CD4-positive, alpha-beta T cell (primary cell): ENCODE measurements around the gene AP1M2. TPM values are rescaled to one million over a fixed set of nuclear protein-coding genes. Genes with fewer than 3 reads are reported as not detected.

Source experiments
- ATAC-seq: fragments of 200-7000 bp; cut with Tn5 transposase; one replicate; pipeline ENCODE4 v1.10.0; 2022; ENCODE audit warnings: mild to moderate bottlenecking; ENCODE audit not compliant: poor library complexity
- CTCF ChIA-PET: fragments of 350-600 bp; sonication (Branson Sonifier 250); formaldehyde crosslinking; loops from one replicate; lab custom pipeline; 2021; ENCODE audit warnings: antibody characterized with exemption, inconsistent platforms; lab: Charles Lee
- POLR2A ChIA-PET: fragments of 350-600 bp; sonication (Branson Sonifier 250); formaldehyde crosslinking; loops from one replicate; lab custom pipeline; 2021; ENCODE audit warnings: antibody characterized with exemption, inconsistent platforms; lab: Charles Lee
- DNase-seq, 14 experiments: peaks; one replicate each; pipeline ENCODE4 v3.0.0-alpha.2; 2013 to 2020; ENCODE audit warnings: mixed read lengths in 2 of 14
- H3K27ac ChIP-seq, 2 donors: one replicate each; pipeline versions ENCODE4 v1.5.1 to v1.7.0; 2013; ENCODE audit warnings: low read length in 2 of 2, low read depth in 1 of 2, mild to moderate bottlenecking in 1 of 2
- H3K27me3 ChIP-seq, 2 experiments: 1 replicate in 1 of 2; 2 replicates in 1 of 2; pipeline versions ENCODE4 v1.6.1 to v1.7.0; 2013; ENCODE audit warnings: low read length in 2 of 2, control low read depth in 1 of 2, mild to moderate bottlenecking in 1 of 2, moderate library complexity in 1 of 2; ENCODE audit not compliant: insufficient read depth in 2 of 2, control insufficient read depth in 1 of 2
- H3K36me3 ChIP-seq: one replicate; pipeline ENCODE4 v1.6.1; 2013; ENCODE audit warnings: low read length, control low read depth; ENCODE audit not compliant: insufficient read depth
- H3K4me1 ChIP-seq: one replicate; pipeline ENCODE4 v1.6.1; 2013; ENCODE audit warnings: low read length, control low read depth; ENCODE audit not compliant: insufficient read depth
- H3K4me3 ChIP-seq: one replicate; pipeline ENCODE4 v1.5.1; 2013; ENCODE audit warnings: mild to moderate bottlenecking, low read length, moderate library complexity
- H3K9me3 ChIP-seq, 2 experiments: 1 replicate in 1 of 2; 2 replicates in 1 of 2; pipeline versions ENCODE4 v1.6.1 to v1.7.0; 2013; ENCODE audit warnings: low read length in 2 of 2, mild to moderate bottlenecking in 2 of 2, control low read depth in 1 of 2, moderate library complexity in 1 of 2; ENCODE audit not compliant: control insufficient read depth in 1 of 2, insufficient read depth in 1 of 2
- H3K27ac Mint-ChIP-seq: one replicate; pipeline ENCODE4 v1.8.0; 2020; ENCODE audit warnings: mixed read lengths
- H3K27me3 Mint-ChIP-seq: one replicate; pipeline ENCODE4 v1.8.0; 2021; ENCODE audit warnings: mixed read lengths
- H3K36me3 Mint-ChIP-seq: one replicate; pipeline ENCODE4 v1.8.0; 2021; ENCODE audit warnings: low read depth, mixed read lengths
- H3K4me1 Mint-ChIP-seq: one replicate; pipeline ENCODE4 v1.8.0; 2021; ENCODE audit warnings: low read depth, mixed read lengths
- H3K4me3 Mint-ChIP-seq: one replicate; pipeline ENCODE4 v1.8.0; 2020; ENCODE audit warnings: mild to moderate bottlenecking, mixed read lengths
- H3K9me3 Mint-ChIP-seq: one replicate; pipeline ENCODE4 v1.8.0; 2020; ENCODE audit warnings: mixed read lengths
- intact Hi-C, 2 experiments: fragments of 100-400 bp; cut with DNase I in 1 of 2; cut with micrococcal nuclease in 1 of 2; formaldehyde crosslinking; loops; one replicate each; pipeline versions ENCODE4 v1.15.1 to v1.9.0; 2023 to 2025; cut with DNase I, micrococcal nuclease
- total RNA-seq, 174 experiments: library from RNA in 2 of 174; stranded (reverse) in 2 of 174; gene quantifications; one replicate each; pipeline ENCODE4 v1.2.3 and lab custom pipeline; 2021 to 2026
- TF ChIP-seq, protein P1 (sequence below): fragments of 200-600 bp; IDR thresholded peaks from one replicate; pipeline ENCODE4 v1.8.0; 2022; ENCODE audit warnings: antibody characterized with exemption, mild to moderate bottlenecking

AP1M2 gene
- total RNA-seq, 2 experiments from 2014 or later = 0.77 TPM; not detected in 1

GRCh38 chr19:10586396-10586795 lies 716 bp downstream of the AP1M2 start:
- no peak overlapping the region for H3K4me3 Mint-ChIP-seq
- TF ChIP-seq, protein P1, sequence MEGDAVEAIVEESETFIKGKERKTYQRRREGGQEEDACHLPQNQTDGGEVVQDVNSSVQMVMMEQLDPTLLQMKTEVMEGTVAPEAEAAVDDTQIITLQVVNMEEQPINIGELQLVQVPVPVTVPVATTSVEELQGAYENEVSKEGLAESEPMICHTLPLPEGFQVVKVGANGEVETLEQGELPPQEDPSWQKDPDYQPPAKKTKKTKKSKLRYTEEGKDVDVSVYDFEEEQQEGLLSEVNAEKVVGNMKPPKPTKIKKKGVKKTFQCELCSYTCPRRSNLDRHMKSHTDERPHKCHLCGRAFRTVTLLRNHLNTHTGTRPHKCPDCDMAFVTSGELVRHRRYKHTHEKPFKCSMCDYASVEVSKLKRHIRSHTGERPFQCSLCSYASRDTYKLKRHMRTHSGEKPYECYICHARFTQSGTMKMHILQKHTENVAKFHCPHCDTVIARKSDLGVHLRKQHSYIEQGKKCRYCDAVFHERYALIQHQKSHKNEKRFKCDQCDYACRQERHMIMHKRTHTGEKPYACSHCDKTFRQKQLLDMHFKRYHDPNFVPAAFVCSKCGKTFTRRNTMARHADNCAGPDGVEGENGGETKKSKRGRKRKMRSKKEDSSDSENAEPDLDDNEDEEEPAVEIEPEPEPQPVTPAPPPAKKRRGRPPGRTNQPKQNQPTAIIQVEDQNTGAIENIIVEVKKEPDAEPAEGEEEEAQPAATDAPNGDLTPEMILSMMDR = no peak
- Histone ChIP-seq H3K9me3 (no peaks in the 10 kb centered on the region), H3K27ac (no peak overlapping the region), H3K4me3 (no peak overlapping the region), H3K4me1 (peaks cover 11% of the 10 kb centered on the region), H3K36me3 (no peaks in the 10 kb centered on the region), H3K27me3 (no peaks in the 10 kb centered on the region)
- intact Hi-C loops = no loop called here
- no peaks in the 10 kb centered on the region for H3K36me3 Mint-ChIP-seq
- CTCF ChIA-PET = interaction anchor here (1.3 kb wide), 1 partner anchor 59 kb away, joined by 5 read pairs; no protein-coding TSS in a partner anchor
- H3K27ac Mint-ChIP-seq = no peak overlapping the region
- no peak for DNase-seq
- ATAC-seq = no peak
- no peaks in the 10 kb centered on the region for H3K9me3 Mint-ChIP-seq
- POLR2A ChIA-PET = interaction anchor here (0.6 to 2.9 kb wide), 4 partner anchors 17 to 133 kb away, joined by 3 to 27 read pairs (median 10); no protein-coding TSS in a partner anchor
- no peaks in the 10 kb centered on the region for H3K27me3 Mint-ChIP-seq
- peaks cover 25% of the 10 kb centered on the region for H3K4me1 Mint-ChIP-seq

GRCh38 chr19:10583036-10583776 lies 3.9 kb downstream of the AP1M2 start:
- H3K27me3 Mint-ChIP-seq = no peaks in the 10 kb centered on the region
- Histone ChIP-seq H3K27me3 (no peaks in the 10 kb centered on the region), H3K27ac (no peak overlapping the region), H3K4me1 (peaks cover 18% of the 10 kb centered on the region), H3K9me3 (no peaks in the 10 kb centered on the region), H3K4me3 (no peak overlapping the region), H3K36me3 (no peaks in the 10 kb centered on the region)
- no peak overlapping the region for H3K4me3 Mint-ChIP-seq
- H3K4me1 Mint-ChIP-seq = peaks cover 32% of the 10 kb centered on the region
- H3K9me3 Mint-ChIP-seq = no peaks in the 10 kb centered on the region
- H3K27ac Mint-ChIP-seq = peak overlapping the region; percentile 36
- intact Hi-C loops = no loop called here
- TF ChIP-seq, protein P1 = no peak
- no peak for DNase-seq
- no peaks in the 10 kb centered on the region for H3K36me3 Mint-ChIP-seq
- ChIA-PET POLR2A (interaction anchor here (0.6 to 3.0 kb wide), 3 partner anchors 61 to 70 kb away, joined by 3 to 36 read pairs (median 4); no protein-coding TSS in a partner anchor), CTCF (interaction anchor here (2.9 to 4.1 kb wide), 2 partner anchors 20 to 63 kb away, joined by 24 to 132 read pairs; no protein-coding TSS in a partner anchor)
- no peak for ATAC-seq

GRCh38 chr19:10582091-10582490 lies 5.0 kb downstream of the AP1M2 start:
- no peak overlapping the region for H3K27ac ChIP-seq
- Mint-ChIP-seq H3K4me3 (no peak overlapping the region), H3K27me3 (no peaks in the 10 kb centered on the region)

More at GRCh38 chr19:10582091-10582490, 5.0 kb downstream of the AP1M2 start:
- ChIA-PET CTCF (interaction anchor here (1.1 to 4.1 kb wide), 8 partner anchors 9 to 119 kb away, joined by 3 to 132 read pairs (median 10); partner anchors contain the start of gene QTRT1), POLR2A (interaction anchor here (0.9 to 3.0 kb wide), 5 partner anchors 11 to 62 kb away, joined by 3 to 36 read pairs (median 11); no protein-coding TSS in a partner anchor)
- Histone ChIP-seq H3K9me3 (no peaks in the 10 kb centered on the region), H3K4me3 (no peak overlapping the region), H3K36me3 (no peaks in the 10 kb centered on the region), H3K4me1 (peaks cover 18% of the 10 kb centered on the region), H3K27me3 (no peaks in the 10 kb centered on the region)
- intact Hi-C loops = no loop called here
- Mint-ChIP-seq H3K36me3 (no peaks in the 10 kb centered on the region), H3K27ac (no peak overlapping the region), H3K4me1 (peaks cover 25% of the 10 kb centered on the region), H3K9me3 (no peaks in the 10 kb centered on the region)
- TF ChIP-seq, protein P1 = no peak
- no peak for ATAC-seq
- DNase-seq = no peak
